Measurements from ENCODE around the gene SCARF2. TPM values are rescaled to one million over a fixed set of nuclear protein-coding genes. Genes with fewer than 3 reads are reported as not detected.
A peak's percentile ranks its signal among the peaks of the same experiment; 100 is the strongest.

SCARF2 gene
- total RNA-seq, 4 donors from 2014 or later, result 6.1 to 9.6 (median 8.4) TPM

DNA sequence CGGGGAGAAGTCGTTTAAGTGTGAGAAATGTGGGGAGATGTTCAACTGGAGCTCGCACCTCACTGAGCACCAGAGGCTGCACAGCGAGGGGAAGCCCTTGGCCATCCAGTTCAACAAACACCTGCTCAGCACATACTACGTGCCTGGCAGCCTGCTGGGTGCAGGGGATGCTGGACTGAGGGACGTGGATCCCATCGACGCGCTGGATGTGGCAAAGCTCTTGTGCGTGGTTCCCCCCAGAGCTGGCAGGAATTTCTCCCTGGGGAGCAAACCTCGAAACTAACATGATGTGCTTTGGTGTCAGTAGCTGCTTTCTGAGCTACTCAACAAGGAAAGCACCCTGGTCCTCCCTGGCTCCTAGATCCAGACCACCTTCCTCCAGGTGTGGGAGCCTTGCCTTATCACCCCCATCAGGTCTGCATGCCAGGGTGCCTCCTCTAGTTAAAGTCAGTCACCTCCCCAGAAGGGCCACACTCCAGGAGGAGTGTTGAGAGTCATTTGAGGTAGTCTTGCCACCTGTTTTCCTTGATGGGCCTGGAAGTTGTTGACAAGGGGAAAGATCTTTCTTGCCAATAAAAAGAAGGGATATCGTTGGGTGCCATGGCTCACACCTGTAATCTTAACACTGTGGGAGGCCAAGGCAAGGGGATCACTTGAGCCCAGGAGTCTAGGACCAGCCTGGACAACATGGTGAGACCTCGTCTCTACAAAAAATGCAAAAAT lies 30.8 kb downstream of the SCARF2 start:
- peak in 1 of 2 donors; percentile 68 for DNase-seq (ENCODE audit: low spot score in 2 of 2)
- intact Hi-C loops (cut with DNase I; ENCODE audit: low total_unique reads), result no loop called here
- WGBS, 2 donors, result 93 to 96% methylated on average over 12 to 13 of the region's 13 CpGs
- TF ChIP-seq, protein P1, sequence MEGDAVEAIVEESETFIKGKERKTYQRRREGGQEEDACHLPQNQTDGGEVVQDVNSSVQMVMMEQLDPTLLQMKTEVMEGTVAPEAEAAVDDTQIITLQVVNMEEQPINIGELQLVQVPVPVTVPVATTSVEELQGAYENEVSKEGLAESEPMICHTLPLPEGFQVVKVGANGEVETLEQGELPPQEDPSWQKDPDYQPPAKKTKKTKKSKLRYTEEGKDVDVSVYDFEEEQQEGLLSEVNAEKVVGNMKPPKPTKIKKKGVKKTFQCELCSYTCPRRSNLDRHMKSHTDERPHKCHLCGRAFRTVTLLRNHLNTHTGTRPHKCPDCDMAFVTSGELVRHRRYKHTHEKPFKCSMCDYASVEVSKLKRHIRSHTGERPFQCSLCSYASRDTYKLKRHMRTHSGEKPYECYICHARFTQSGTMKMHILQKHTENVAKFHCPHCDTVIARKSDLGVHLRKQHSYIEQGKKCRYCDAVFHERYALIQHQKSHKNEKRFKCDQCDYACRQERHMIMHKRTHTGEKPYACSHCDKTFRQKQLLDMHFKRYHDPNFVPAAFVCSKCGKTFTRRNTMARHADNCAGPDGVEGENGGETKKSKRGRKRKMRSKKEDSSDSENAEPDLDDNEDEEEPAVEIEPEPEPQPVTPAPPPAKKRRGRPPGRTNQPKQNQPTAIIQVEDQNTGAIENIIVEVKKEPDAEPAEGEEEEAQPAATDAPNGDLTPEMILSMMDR (IDR thresholded peaks at IDR 0.05), result no peak
- no peak for TF ChIP-seq POLR2A (IDR thresholded peaks at IDR 0.05)
- H3K4me3 ChIP-seq (ENCODE audit: low read depth, poor library complexity, severe bottlenecking), result no peak overlapping the region

DNA sequence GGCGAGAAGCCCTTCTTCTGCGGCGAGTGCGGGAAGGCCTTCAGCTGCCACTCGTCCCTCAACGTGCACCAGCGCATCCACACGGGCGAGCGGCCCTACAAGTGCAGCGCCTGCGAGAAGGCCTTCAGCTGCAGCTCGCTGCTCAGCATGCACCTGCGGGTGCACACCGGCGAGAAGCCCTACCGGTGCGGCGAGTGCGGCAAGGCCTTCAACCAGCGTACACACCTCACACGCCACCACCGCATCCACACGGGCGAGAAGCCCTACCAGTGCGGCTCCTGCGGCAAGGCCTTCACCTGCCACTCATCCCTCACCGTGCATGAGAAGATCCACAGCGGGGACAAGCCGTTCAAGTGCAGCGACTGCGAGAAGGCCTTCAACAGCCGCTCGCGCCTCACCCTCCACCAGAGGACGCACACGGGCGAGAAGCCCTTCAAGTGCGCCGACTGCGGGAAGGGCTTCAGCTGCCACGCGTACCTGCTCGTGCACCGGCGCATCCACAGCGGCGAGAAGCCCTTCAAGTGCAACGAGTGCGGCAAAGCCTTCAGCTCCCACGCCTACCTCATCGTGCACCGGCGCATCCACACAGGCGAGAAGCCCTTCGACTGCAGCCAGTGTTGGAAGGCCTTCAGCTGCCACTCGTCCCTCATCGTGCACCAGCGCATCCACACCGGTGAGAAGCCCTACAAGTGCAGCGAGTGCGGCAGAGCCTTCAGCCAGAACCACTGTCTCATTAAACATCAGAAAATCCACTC lies 31.5 kb downstream of the SCARF2 start:
- TF ChIP-seq, protein P1 (IDR thresholded peaks at IDR 0.05), result no peak
- TF ChIP-seq POLR2A (IDR thresholded peaks at IDR 0.05), result no peak
- 97 to 98% methylated on average over 60 to 62 of the region's 62 CpGs for WGBS, 2 donors
- DNase-seq (ENCODE audit: low spot score in 2 of 2), result peak in 1 of 2 donors; percentile 79
- H3K4me3 ChIP-seq (ENCODE audit: low read depth, poor library complexity, severe bottlenecking), result no peak overlapping the region
- intact Hi-C loops (cut with DNase I; ENCODE audit: low total_unique reads), result no loop called here

DNA sequence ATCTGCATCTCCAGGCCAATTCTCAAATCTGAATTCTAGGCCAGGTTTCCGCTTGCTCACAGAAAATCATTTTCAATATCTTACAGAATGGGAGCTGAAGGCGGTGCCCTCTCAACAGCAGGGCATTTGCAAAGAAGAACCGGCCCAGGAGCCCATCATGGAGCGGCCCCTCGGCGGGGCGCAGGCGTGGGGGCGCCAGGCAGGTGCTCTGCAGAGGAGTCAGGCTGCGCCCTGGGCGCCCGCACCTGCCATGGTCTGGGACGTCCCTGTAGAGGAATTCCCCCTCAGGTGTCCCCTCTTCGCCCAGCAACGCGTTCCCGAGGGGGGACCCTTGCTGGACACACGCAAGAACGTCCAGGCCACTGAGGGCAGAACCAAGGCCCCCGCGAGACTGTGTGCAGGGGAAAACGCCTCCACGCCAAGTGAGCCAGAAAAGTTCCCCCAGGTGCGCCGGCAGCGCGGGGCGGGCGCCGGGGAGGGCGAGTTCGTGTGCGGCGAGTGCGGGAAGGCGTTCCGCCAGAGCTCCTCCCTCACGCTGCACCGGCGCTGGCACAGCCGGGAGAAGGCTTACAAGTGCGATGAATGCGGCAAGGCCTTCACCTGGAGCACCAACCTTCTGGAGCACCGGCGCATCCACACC lies 32.2 kb downstream of the SCARF2 start:
- 97% methylated on average over 35 to 42 of the region's 45 CpGs for WGBS, 2 donors
- intact Hi-C loops (cut with DNase I; ENCODE audit: low total_unique reads), result no loop called here
- H3K4me3 ChIP-seq (ENCODE audit: low read depth, poor library complexity, severe bottlenecking), result no peak overlapping the region
- TF ChIP-seq, protein P1 (IDR thresholded peaks at IDR 0.05), result no peak
- TF ChIP-seq POLR2A (IDR thresholded peaks at IDR 0.05), result no peak
- peak in 1 of 2 donors; percentile 80 for DNase-seq (ENCODE audit: low spot score in 2 of 2)

DNA sequence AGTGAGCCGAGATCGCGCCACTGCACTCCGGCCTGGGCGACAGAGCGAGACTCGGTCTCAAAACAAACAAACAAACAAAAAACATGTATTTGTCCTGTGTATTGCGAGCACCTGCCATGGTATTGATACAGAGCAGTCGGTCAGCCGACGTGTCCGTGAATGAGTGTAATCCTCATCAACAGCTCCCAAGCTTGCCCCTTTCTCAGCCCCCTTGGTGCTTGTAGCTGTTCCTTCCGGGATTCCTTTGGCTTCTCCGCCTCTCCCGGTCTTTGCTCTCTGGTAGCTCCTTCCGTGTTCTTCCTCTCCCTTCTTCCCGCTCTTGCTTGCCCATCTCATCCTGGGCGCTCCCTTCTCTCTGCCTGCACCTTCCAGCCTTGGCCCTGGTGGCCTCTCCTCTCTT lies 32.7 kb downstream of the SCARF2 start:
- peak in 1 of 2 donors; percentile 49 for DNase-seq (ENCODE audit: low spot score in 2 of 2)
- H3K4me3 ChIP-seq (ENCODE audit: low read depth, poor library complexity, severe bottlenecking), result no peak overlapping the region
- 93 to 95% methylated on average over 18 of the region's 18 CpGs for WGBS, 2 donors
- intact Hi-C loops (cut with DNase I; ENCODE audit: low total_unique reads), result no loop called here
- no peak for TF ChIP-seq POLR2A (IDR thresholded peaks at IDR 0.05)
- TF ChIP-seq, protein P1 (IDR thresholded peaks at IDR 0.05), result no peak

DNA sequence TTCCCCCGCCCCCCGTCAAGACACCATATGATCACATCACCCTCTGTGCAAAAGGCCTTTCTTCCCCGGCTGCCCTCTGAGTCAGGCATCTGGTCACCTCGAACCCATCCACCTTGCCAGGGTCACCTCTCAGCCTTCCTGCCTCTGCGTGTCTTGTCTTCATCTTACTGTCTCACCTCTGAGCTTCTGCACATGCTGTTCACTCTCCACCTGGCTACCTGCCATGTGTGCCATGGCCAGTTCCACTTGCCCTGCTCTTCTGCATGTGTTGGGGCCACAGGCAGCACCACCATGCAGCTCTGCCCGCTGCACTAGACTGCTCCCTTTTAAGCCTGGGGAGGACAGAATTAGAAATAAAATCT lies 33.9 kb downstream of the SCARF2 start:
- TF ChIP-seq, protein P1 (IDR thresholded peaks at IDR 0.05), result no peak
- no peak for TF ChIP-seq POLR2A (IDR thresholded peaks at IDR 0.05)
- intact Hi-C loops (cut with DNase I; ENCODE audit: low total_unique reads), result no loop called here
- no peak overlapping the region for H3K4me3 ChIP-seq (ENCODE audit: low read depth, poor library complexity, severe bottlenecking)
- WGBS, 2 donors, result 92 to 95% methylated on average over 6 of the region's 6 CpGs
- DNase-seq (ENCODE audit: low spot score in 2 of 2), result peak in 1 of 2 donors; percentile 71

Measured in lower leg skin (tissue), 4 donors.